ENCODE results near the gene RTKN2.

RTKN2 gene

GRCh38 chr10:62148155-62148554 lies 120.5 kb downstream of the RTKN2 start:
- peaks cover 0 to 6% (median 0%) of the 10 kb centered on the region in 5 donors for H3K4me1 ChIP-seq (ENCODE audit: control insufficient read depth in 5 of 5, insufficient read depth in 5 of 5, low read length in 5 of 5)
- H3K27me3 ChIP-seq (ENCODE audit: control insufficient read depth in 5 of 5, insufficient read depth in 4 of 5, low read length in 5 of 5): no peaks in the 10 kb centered on the region
- no peak overlapping the region for H3K9ac ChIP-seq (ENCODE audit: low read length in 5 of 5)
- peaks cover 0 to under 1% (median 0%) of the 10 kb centered on the region in 5 donors for H3K9me3 ChIP-seq (ENCODE audit: control insufficient read depth in 5 of 5, low read length in 5 of 5)
- H3K27ac ChIP-seq (ENCODE audit: low read depth, low read length): no peak overlapping the region
- H3K4me3 ChIP-seq (ENCODE audit: low read depth in 1 of 5, low read length in 5 of 5): no peak overlapping the region
- no peaks in the 10 kb centered on the region for H3K36me3 ChIP-seq (ENCODE audit: control insufficient read depth in 5 of 5, insufficient read depth in 5 of 5, low read length in 5 of 5)

- Histone ChIP-seq H3K36me3 (ENCODE audit: control insufficient read depth in 5 of 5, insufficient read depth in 5 of 5, low read length in 5 of 5) (no peaks in the 10 kb centered on the region), H3K4me3 (ENCODE audit: low read depth in 1 of 5, low read length in 5 of 5) (no peak overlapping the region), H3K27ac (ENCODE audit: low read depth, low read length) (no peak overlapping the region), H3K9ac (ENCODE audit: low read length in 5 of 5) (no peak overlapping the region), H3K4me1 (ENCODE audit: control insufficient read depth in 5 of 5, insufficient read depth in 5 of 5, low read length in 5 of 5) (no peaks in the 10 kb centered on the region), H3K27me3 (ENCODE audit: control insufficient read depth in 5 of 5, insufficient read depth in 4 of 5, low read length in 5 of 5) (no peaks in the 10 kb centered on the region), H3K9me3 (ENCODE audit: control insufficient read depth in 5 of 5, low read length in 5 of 5) (peaks cover 0 to 3% (median 0%) of the 10 kb centered on the region in 5 donors)
Observed at GRCh38 chr10:62147425-62147824, 121.2 kb downstream of the RTKN2 start.

- Histone ChIP-seq H3K4me3 (ENCODE audit: low read depth in 1 of 5, low read length in 5 of 5) (no peak overlapping the region), H3K27ac (ENCODE audit: low read depth, low read length) (no peak overlapping the region), H3K4me1 (ENCODE audit: control insufficient read depth in 5 of 5, insufficient read depth in 5 of 5, low read length in 5 of 5) (no peaks in the 10 kb centered on the region), H3K9me3 (ENCODE audit: control insufficient read depth in 5 of 5, low read length in 5 of 5) (no peaks in the 10 kb centered on the region), H3K36me3 (ENCODE audit: control insufficient read depth in 5 of 5, insufficient read depth in 5 of 5, low read length in 5 of 5) (no peaks in the 10 kb centered on the region), H3K27me3 (ENCODE audit: control insufficient read depth in 5 of 5, insufficient read depth in 4 of 5, low read length in 5 of 5) (no peaks in the 10 kb centered on the region), H3K9ac (ENCODE audit: low read length in 5 of 5) (no peak overlapping the region)
Observed at GRCh38 chr10:62136931-62137330, 131.7 kb downstream of the RTKN2 start.

- Histone ChIP-seq H3K27ac (ENCODE audit: low read depth, low read length) (no peak overlapping the region), H3K4me3 (ENCODE audit: low read depth in 1 of 5, low read length in 5 of 5) (no peak overlapping the region), H3K9me3 (ENCODE audit: control insufficient read depth in 5 of 5, low read length in 5 of 5) (no peaks in the 10 kb centered on the region), H3K27me3 (ENCODE audit: control insufficient read depth in 5 of 5, insufficient read depth in 4 of 5, low read length in 5 of 5) (no peaks in the 10 kb centered on the region), H3K9ac (ENCODE audit: low read length in 5 of 5) (no peak overlapping the region), H3K36me3 (ENCODE audit: control insufficient read depth in 5 of 5, insufficient read depth in 5 of 5, low read length in 5 of 5) (no peaks in the 10 kb centered on the region), H3K4me1 (ENCODE audit: control insufficient read depth in 5 of 5, insufficient read depth in 5 of 5, low read length in 5 of 5) (peaks cover 0 to 17% (median 0%) of the 10 kb centered on the region in 5 donors)
Observed at GRCh38 chr10:62133618-62134017, 135.0 kb downstream of the RTKN2 start.

All from subcutaneous abdominal adipose tissue (tissue), 5 donors.